MG63 (cell line): ENCODE measurements around the gene ASB13. TPM values are rescaled to one million over a fixed set of nuclear protein-coding genes. Genes with fewer than 3 reads are reported as not detected.

Experiments
- DNase-seq: peaks from one replicate; pipeline ENCODE4 v3.0.0-alpha.2; 2020
- H3K27me3 ChIP-seq: fragments of 250-450 bp; sonication (Bioruptor Pico); 2 replicates; pipeline ENCODE4 v1.5.1; 2020; ENCODE audit warnings: mild to moderate bottlenecking, moderate library complexity
- H3K36me3 ChIP-seq: fragments of 250-450 bp; sonication (Bioruptor Pico); 2 replicates; pipeline ENCODE4 v1.5.1; 2020; ENCODE audit warnings: mild to moderate bottlenecking, moderate library complexity
- H3K4me3 ChIP-seq: fragments of 250-450 bp; sonication (Bioruptor Pico); 2 replicates; pipeline ENCODE4 v1.5.1; 2020; ENCODE audit warnings: mild to moderate bottlenecking, moderate library complexity
- H3K9me3 ChIP-seq: fragments of 250-450 bp; sonication (Bioruptor Pico); 2 replicates; pipeline ENCODE4 v1.5.1; 2020; ENCODE audit warnings: mild to moderate bottlenecking, moderate library complexity
- total RNA-seq: library from RNA; depleted of rRNA; stranded (reverse); fragments of >200 nt; shearing (Covaris generic); gene quantifications from 2 replicates; pipeline ENCODE4 v1.2.3, GENCODE V29; 2014; ENCODE audit warnings: low replicate concordance; rRNA removed

Gene ASB13, protein sequence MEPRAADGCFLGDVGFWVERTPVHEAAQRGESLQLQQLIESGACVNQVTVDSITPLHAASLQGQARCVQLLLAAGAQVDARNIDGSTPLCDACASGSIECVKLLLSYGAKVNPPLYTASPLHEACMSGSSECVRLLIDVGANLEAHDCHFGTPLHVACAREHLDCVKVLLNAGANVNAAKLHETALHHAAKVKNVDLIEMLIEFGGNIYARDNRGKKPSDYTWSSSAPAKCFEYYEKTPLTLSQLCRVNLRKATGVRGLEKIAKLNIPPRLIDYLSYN
- total RNA-seq, result 0.59 and 0.92 TPM in 2 replicates

DNA sequence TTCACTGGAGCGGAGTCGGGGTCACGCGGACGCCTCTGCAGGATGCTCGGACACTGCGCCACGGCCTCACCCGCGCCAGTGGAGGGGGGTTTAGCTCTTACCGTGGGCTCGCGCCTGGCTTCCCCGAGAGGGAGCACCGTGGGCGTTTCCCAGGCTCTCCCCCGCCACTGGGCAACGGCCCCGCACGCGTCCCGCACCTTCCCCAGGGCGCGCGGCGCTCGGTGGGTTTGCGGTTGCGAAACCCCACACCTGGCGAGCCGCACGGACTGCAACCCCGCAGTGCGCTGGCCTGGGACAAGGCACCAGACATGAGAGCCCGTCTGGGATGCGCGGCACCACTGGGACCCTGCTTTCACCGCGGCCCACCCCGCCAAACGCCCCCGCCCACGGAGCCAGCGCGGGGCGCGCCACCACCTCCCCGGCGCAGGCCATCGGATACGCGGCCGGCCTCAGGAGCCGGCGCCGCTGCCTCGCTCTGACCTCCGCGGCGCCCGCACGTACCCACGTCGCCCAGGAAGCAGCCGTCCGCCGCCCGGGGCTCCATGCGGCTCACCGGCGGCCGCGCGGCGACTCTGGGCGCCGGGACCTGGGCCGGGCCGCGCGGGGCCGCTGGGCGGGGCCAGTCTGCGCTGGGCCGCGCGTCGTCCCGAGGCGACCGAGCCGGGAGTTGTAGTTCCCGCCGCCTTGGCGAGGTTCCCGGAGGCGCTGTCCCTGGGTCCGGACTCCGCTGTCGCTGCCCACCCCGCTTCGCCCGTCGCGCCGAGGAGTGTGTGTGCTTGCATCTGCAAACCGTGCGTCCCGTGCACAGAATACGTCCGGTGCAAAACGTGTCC, at the start of gene ASB13:
TSS of gene ASB13 (minus strand) at position 588 of the 833 bp plus-strand sequence. CDS start at position 544, 44 bp downstream.
- Histone ChIP-seq H3K9me3 (no peaks in the 10 kb centered on the region), H3K36me3 (no peaks in the 10 kb centered on the region), H3K27me3 (no peaks in the 10 kb centered on the region; the same call in 1 of the 2 replicates), H3K4me3 (peak within 1 kb of the TSS; percentile 55)
- DNase-seq, result peak; percentile 54

DNA sequence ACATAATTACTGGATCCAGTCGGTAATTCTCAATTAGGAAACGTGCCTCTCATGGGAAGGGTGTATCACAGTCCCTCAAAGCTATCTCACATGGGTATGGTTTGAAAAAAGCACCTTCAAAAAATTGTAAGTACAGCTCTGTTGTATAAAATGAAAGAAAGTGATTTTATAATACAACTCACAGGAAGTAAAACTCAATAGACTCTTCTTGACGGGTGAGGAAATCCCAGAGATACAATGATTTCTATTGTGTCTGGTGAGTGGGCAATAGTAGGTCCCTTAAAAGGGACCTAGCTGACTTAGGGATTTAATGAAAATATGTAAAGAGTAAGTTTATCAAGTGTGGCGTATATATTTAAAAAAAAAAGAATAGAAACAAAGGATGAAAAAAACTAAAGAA, 45.2 kb upstream of the ASB13 start:
- no peaks in the 10 kb centered on the region for H3K27me3 ChIP-seq
- H3K36me3 ChIP-seq, result no peaks in the 10 kb centered on the region
- H3K4me3 ChIP-seq, result no peak overlapping the region
- no peak for DNase-seq
- no peaks in the 10 kb centered on the region for H3K9me3 ChIP-seq

DNA sequence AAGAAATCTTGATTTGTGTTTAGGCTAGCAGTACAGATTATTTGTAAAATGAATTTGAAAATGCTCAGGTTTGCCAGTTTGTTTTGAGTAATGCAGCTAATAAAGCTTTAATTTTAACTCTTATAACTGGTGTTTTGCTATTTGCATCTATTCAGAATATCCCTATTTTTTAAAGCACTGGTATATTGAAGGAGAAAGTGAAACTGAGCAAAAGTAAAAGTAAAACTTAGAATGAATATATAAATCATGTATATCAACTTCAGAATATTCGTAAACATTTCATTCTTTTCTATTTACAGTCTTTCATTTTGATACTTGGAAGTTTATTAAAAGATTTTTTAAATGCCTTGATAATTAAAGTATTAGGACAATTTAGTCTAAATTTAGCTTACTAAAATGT, 44.5 kb upstream of the ASB13 start:
- no peak for DNase-seq
- no peaks in the 10 kb centered on the region for H3K27me3 ChIP-seq
- no peaks in the 10 kb centered on the region for H3K36me3 ChIP-seq
- no peak overlapping the region for H3K4me3 ChIP-seq
- H3K9me3 ChIP-seq, result no peaks in the 10 kb centered on the region

DNA sequence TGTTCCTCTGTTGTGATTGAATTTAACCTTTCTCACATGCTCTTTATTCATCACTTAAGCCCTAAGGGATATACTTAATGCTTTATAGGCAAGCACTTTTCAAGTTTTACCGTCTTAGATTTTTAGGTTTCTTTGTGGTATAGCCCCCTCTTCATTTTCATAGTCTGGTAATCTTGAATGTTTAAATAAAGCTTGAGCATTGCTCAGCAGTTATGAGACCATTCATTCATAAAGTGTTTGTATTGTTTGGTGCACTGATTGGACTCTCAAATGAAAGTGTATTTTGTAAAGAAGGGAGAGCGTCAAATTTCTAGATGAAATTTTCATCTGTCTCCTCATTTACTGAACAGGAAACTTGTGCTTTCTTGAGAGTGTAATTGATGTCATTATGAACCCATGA, 43.5 kb upstream of the ASB13 start:
- no peak for DNase-seq
- H3K9me3 ChIP-seq, result no peaks in the 10 kb centered on the region
- no peaks in the 10 kb centered on the region for H3K36me3 ChIP-seq
- H3K27me3 ChIP-seq, result no peaks in the 10 kb centered on the region
- no peak overlapping the region for H3K4me3 ChIP-seq

DNA sequence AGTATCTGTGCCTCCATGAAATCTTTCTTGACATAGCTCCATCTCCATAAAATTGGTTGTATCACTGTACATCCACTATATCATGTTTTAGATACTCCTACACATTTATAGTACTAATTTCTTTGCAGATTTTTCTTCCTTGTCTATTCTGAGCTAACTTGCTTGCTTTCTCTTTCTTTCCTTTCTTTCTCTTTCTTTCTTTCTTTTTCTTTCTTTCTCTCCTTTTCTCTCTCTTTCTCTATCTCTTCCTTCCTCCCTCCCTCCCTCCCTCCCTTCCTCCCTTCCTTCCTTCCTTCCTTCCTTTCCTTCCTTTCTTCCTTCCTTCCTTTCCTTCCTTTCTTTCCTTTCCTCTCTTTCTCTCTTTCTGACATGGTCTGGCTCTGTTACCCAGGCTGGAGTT, 42.0 kb upstream of the ASB13 start:
- no peaks in the 10 kb centered on the region for H3K27me3 ChIP-seq

DNA sequence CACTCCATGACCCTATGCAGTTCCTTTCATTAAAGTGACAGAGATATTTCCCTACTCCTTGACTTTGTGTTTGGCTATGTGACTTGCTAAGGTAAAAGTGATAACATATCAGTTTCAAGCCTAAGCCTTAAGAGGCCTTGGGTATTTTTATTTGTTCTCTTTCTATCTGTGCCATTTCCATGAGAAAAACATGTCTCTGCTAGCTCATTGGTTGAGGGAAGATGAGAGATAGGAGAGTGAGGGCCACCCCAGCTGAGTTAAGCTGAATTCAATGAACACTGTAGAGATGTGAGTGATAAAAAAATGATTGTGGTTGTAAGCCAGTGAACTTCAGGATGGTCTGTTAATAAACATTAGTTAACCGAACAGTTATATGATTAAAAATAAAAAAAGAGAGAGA, 31.7 kb upstream of the ASB13 start:
- no peak for DNase-seq

More for the DNA sequence above, 42.0 kb upstream of the ASB13 start:
- no peak overlapping the region for H3K4me3 ChIP-seq
- no peaks in the 10 kb centered on the region for H3K9me3 ChIP-seq
- H3K36me3 ChIP-seq, result no peaks in the 10 kb centered on the region
- DNase-seq, result no peak

DNA sequence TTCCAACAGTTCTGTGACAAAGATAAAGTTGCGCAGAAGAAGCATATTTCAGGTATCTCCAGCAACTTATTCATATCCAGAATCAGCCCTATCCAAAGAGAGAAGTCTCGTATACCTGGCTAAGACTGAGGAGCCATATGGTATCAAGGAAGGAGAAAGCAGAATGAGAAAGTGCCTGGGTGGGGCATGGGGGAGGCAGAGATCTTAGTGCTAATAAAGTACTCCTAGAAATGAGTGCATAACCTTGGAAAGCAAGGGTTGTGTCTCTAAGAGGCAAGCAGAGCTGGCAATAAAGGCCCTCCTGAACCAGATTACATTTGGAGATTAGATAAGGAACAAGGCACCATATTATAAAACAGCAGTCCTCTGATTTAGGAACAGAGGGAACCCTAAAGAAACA, 30.9 kb upstream of the ASB13 start:
- DNase-seq, result no peak
- Histone ChIP-seq H3K27me3 (no peaks in the 10 kb centered on the region), H3K36me3 (no peaks in the 10 kb centered on the region), H3K9me3 (no peaks in the 10 kb centered on the region), H3K4me3 (no peak overlapping the region)

More for the DNA sequence above, 31.7 kb upstream of the ASB13 start:
- H3K36me3 ChIP-seq, result no peaks in the 10 kb centered on the region
- H3K27me3 ChIP-seq, result no peaks in the 10 kb centered on the region
- H3K9me3 ChIP-seq, result no peaks in the 10 kb centered on the region
- H3K4me3 ChIP-seq, result no peak overlapping the region

DNA sequence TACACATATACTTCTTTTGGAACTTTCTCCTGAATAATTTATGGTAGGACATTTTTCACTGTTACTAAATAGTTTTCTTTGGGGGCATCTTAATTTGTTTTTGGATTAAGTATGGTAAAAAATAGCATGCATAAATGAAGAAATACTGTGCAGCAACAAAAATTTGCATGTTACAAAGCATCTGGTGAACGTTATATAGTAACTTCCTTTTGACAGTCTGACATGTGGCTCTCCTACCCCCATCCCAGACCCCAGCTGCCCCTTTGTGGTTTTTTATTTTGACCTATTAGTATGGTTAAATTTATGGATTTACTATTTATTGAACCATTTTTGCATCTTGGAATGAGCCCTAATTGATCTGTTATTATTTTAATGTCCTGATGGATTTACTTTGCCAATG, 28.2 kb upstream of the ASB13 start:
- Histone ChIP-seq H3K9me3 (no peaks in the 10 kb centered on the region), H3K27me3 (no peaks in the 10 kb centered on the region)
- no peak for DNase-seq

DNA sequence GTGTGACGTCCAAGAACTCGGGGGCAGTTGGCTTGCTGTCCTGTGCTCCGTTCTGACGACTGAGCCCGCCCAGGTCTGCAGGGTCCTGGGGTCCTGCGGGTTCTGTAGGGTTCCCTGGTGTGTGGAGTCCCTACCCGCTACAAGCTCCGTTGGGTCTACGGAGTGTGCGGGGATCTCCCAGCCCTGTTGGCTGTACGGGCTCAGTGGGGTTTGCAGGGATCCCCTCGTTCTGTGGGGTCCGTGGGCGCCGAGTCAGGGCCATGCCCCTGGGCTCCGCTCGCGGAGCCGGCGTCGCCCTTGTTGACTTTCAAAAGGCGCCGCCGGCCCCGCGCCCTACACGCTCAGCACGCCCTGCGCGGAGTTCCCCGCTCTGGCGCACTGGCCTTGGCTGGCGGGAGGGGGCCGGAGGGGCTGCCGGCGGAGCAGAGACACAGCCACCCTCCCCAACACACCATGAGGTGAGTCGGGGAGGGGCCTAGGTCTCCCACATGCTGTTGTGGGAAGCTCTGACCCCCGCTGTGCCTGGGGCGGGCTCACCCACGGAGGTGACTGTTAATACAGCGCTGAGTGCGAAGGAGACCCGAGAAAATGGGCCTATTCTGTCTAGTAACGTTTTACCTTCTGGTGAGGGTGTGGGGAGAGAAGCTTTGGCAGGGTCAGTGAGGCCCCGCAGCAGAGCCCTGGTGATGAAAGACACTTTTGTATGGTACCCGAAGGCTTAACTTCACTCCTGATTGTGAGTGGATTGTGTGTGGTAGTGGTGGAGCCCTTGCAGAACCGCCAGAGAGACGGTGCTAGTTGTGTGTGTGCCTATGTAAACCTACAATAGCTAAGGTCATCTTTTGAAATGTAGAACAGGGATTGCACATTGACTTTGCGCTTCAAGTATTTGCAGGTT, 26.3 kb upstream of the ASB13 start:
- Histone ChIP-seq H3K36me3 (no peaks in the 10 kb centered on the region), H3K4me3 (peak overlapping the region; percentile 52), H3K27me3 (no peaks in the 10 kb centered on the region), H3K9me3 (no peaks in the 10 kb centered on the region)
- peak; percentile 69 for DNase-seq

More for the DNA sequence above, 28.2 kb upstream of the ASB13 start:
- no peaks in the 10 kb centered on the region for H3K36me3 ChIP-seq
- H3K4me3 ChIP-seq, result no peak overlapping the region

DNA sequence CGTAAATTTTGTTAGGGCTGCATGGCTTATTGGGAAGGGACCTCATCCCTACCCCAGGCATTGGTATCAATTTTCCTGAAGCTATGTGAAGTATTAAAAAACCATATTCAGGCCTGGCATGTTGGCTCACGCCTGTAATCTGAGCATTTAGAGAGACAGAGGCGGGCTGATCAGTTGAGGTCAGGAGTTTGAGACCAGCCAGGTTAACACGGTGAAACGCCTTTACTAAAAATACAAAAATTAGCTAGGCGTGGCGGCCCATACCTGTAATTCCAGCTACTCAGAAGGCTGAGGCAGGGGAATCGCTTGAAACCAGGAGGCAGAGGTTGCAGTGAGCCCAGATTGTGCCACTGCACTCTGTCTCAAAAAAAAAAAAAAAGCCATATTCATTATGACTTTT, 25.4 kb upstream of the ASB13 start:
- Histone ChIP-seq H3K9me3 (no peaks in the 10 kb centered on the region), H3K27me3 (no peaks in the 10 kb centered on the region), H3K4me3 (peak overlapping the region; percentile 52), H3K36me3 (no peaks in the 10 kb centered on the region)
- no peak for DNase-seq

DNA sequence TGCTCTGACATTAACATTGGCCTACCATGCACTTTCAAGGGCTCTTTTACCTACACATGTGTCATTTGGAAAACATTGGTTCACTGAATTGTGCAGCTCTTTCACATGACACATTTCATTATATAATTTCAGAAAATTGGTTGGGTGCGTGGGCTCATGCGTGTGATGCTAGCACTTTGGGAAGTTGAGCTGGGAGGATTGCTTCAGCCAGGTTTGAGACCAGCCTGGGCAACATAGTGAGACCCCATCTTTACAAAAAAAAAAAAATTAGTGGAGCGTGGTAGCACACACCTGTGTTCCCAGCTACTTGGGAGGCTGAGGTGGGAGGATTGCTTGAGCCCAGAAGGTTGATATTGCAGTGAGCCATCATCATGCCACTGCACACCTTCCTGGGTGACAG, 22.2 kb upstream of the ASB13 start:
- 0 out of 2 replicates have a peak, but pooled peaks cover 4% of the 10 kb centered on the region for H3K9me3 ChIP-seq
- no peaks in the 10 kb centered on the region for H3K27me3 ChIP-seq
- H3K36me3 ChIP-seq, result no peaks in the 10 kb centered on the region
- no peak for DNase-seq
- no peak overlapping the region for H3K4me3 ChIP-seq

DNA sequence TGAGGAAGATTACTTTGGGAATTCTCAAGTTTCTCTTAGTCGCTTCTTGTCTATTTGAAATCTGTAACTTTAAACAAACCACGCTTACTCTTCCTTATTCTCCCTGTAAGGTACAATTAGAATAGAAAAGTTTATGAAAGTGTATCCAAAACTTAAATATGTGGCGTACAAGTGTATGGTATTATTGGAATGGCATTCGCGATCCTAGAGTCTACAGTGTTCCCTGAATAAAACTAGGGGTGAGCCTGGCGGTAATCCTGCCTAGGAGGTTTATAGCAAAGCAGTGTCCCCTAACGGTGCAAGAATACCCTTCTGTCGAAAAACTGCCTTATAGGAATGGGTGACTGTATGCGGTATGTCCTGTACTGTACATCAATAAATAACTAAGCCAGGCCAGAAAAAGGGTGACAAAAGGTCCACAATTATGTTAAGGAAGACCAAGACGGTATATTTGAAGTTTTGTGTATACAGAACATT, 19.4 kb upstream of the ASB13 start:
- Histone ChIP-seq H3K9me3 (0 out of 2 replicates have a peak, but pooled peaks cover 4% of the 10 kb centered on the region), H3K4me3 (peak overlapping the region; percentile 77), H3K27me3 (no peaks in the 10 kb centered on the region), H3K36me3 (no peaks in the 10 kb centered on the region)
- no peak for DNase-seq

DNA sequence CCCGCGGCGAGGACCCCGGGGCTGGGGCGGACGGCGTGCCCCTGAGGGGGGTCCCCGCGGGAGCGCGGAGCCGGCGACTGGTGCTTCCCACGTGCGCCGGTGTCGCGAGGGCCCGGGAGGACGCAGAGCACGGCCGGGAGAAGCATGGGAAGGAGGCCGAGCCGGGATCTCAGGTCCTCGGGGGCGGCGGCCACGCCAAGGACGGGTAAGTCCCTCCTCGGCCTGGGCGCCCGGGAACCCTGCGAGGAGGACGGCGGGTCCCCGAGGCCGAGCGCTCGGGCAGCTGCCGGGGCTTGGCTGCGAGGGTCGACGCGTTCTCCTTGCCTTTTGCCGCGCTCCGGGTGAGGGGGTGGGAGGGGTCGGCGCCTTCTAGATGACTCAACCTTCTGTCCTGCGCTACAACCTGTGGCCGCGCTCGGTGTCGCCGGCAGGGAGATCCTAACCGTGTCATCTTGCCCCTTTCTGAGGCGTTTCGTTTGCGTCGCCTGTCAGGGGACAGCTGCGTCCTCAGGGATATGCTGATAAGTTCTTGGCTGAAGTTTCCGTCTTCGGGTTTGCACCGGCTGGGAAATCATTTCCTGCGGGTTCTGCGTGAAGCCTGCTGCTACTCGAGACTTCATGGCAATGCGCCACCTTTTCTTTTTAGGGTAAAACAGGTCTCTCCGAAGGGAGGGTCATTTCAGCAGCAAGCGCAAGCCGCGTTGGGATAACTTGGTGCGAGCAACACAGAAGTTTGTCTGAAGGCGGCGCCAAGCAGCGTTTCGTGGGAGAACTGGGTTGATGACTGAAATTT, 18.8 kb upstream of the ASB13 start:
- no peaks in the 10 kb centered on the region for H3K27me3 ChIP-seq
- no peaks in the 10 kb centered on the region for H3K36me3 ChIP-seq
- H3K9me3 ChIP-seq, result 0 out of 2 replicates have a peak, but pooled peaks cover 4% of the 10 kb centered on the region
- DNase-seq, result peak; percentile 72
- peak overlapping the region; percentile 77 for H3K4me3 ChIP-seq

DNA sequence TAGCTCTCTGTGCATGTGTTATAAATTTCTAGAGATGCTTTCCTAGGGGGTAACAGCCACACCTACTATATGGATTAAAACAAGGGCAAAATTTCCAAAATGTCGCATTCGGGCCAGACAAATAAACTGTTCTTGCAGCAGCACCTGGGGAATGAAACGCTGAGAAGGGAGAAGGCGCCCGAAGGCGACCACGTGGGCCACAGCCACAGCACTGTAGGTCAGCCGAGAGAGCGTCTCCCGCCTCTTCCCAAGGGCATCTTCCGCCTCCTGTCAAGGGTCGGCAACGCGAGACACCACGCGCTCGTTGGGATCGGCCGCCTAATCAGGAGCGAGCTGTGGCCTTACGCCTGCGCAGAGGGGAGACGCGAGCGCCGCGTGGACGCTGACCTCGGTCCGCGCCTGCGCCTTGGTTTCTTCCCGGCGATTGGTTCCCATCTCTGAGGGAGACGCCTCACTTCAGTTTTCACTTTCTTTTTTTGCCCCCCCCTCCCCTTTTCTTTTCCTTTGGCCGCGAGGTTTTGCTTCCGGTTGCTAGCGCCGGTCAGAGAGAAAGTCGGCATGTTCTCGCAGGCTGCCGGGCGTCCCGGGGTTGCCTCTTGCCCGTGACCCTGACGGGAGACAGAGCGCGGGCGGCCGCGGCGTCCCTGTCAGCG, 18.0 kb upstream of the ASB13 start, which contains the start of gene TASOR2:
TSS of gene TASOR2 (plus strand) at position 521 of the 653 bp plus-strand sequence. CDS start 35,805 bp downstream, outside the sequence.
- 0 out of 2 replicates have a peak, but pooled peaks cover 4% of the 10 kb centered on the region for H3K9me3 ChIP-seq
- H3K36me3 ChIP-seq, result no peaks in the 10 kb centered on the region
- H3K27me3 ChIP-seq, result no peaks in the 10 kb centered on the region
- DNase-seq, result peak; percentile 97
- H3K4me3 ChIP-seq, result peak within 1 kb of the TSS; percentile 77

DNA sequence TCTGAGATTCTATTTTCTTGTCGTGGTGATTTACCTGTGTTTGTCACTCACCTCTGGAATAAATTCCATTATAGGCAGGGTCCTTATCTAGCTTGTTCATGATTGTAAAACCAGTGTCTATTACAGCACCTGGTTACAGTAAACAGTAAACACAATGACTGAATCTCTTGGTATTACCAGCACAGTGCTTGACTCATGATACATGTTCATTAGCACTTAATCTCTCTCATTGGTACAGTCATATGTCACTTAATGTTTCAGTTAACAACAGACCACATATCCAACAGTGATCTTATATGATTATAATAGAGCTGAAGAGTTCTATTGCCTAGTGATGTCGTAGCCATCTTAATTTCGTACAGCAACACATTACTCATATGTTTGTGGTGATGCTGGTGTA, 16.7 kb upstream of the ASB13 start:
- Histone ChIP-seq H3K27me3 (no peaks in the 10 kb centered on the region), H3K9me3 (0 out of 2 replicates have a peak, but pooled peaks cover 4% of the 10 kb centered on the region), H3K4me3 (no peak overlapping the region), H3K36me3 (no peaks in the 10 kb centered on the region)
- no peak for DNase-seq
